OCI-LY3 (cell line): ENCODE data around the gene LMNTD2.

Source experiments
- EZH2phosphoT487 ChIP-seq: fragments of 200-600 bp; shearing (Covaris generic); IDR thresholded peaks from 2 replicates; pipeline ENCODE4 v1.6.1; 2018; ENCODE audit warnings: antibody characterized with exemption, mixed run types, low read depth
- TF ChIP-seq, protein P1 (sequence below): fragments of 200-600, 300-600 bp; sonication (generic); IDR thresholded peaks from 2 replicates; pipeline ENCODE4 v1.5.1; 2014; ENCODE audit warnings: antibody characterized with exemption, low read length, low read depth

- TF ChIP-seq, protein P1, sequence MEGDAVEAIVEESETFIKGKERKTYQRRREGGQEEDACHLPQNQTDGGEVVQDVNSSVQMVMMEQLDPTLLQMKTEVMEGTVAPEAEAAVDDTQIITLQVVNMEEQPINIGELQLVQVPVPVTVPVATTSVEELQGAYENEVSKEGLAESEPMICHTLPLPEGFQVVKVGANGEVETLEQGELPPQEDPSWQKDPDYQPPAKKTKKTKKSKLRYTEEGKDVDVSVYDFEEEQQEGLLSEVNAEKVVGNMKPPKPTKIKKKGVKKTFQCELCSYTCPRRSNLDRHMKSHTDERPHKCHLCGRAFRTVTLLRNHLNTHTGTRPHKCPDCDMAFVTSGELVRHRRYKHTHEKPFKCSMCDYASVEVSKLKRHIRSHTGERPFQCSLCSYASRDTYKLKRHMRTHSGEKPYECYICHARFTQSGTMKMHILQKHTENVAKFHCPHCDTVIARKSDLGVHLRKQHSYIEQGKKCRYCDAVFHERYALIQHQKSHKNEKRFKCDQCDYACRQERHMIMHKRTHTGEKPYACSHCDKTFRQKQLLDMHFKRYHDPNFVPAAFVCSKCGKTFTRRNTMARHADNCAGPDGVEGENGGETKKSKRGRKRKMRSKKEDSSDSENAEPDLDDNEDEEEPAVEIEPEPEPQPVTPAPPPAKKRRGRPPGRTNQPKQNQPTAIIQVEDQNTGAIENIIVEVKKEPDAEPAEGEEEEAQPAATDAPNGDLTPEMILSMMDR, result no peak
- TF ChIP-seq EZH2phosphoT487, result no peak
Observed at GRCh38 chr11:581342-581741, 20.8 kb upstream of the LMNTD2 start.
